Thoracic aorta (tissue), 2 donors: ENCODE measurements around the gene LACTB. TPM values are rescaled to one million over a fixed set of nuclear protein-coding genes. Genes with fewer than 3 reads are reported as not detected.

Experiments
- ATAC-seq: fragments of 150-250 bp; one replicate; pipeline ENCODE4 v1.8.0; 2017; ENCODE audit warnings: low read depth; ENCODE audit not compliant: insufficient number of reproducible peaks, low FRiP score
- DNase-seq: peaks from one replicate; pipeline ENCODE4 v3.0.0-alpha.2; 2020; ENCODE audit warnings: low spot score
- H3K27ac ChIP-seq, 2 donors: fragments of 200-600 bp; sonication (generic); 1 replicate in 1 of 2; 2 replicates in 1 of 2; pipeline ENCODE4 v1.5.1; 2016; ENCODE audit warnings: mild to moderate bottlenecking in 2 of 2, moderate library complexity in 2 of 2
- H3K27me3 ChIP-seq: fragments of 200-600 bp; sonication (generic); replicated peaks from 2 replicates; pipeline ENCODE4 v1.6.0; 2016; ENCODE audit warnings: mild to moderate bottlenecking; ENCODE audit not compliant: insufficient read depth
- H3K36me3 ChIP-seq: fragments of 200-600 bp; sonication (generic); one replicate; pipeline ENCODE4 v1.5.1; 2016
- H3K4me1 ChIP-seq, 2 donors: fragments of 200-600 bp; sonication (generic); 1 replicate in 1 of 2; 2 replicates in 1 of 2; pipeline versions ENCODE4 v1.5.1 to v1.6.0; 2016; ENCODE audit warnings: low read depth in 2 of 2, mild to moderate bottlenecking in 1 of 2; ENCODE audit not compliant: control insufficient read depth in 1 of 2
- H3K4me3 ChIP-seq: fragments of 200-600 bp; sonication (generic); 2 replicates; pipeline ENCODE4 v1.5.1; 2016; ENCODE audit warnings: mild to moderate bottlenecking
- H3K9me3 ChIP-seq: fragments of 200-600 bp; sonication (generic); 2 replicates; pipeline ENCODE4 v1.5.1; 2016
- total RNA-seq, 2 donors: library from RNA; depleted of rRNA; stranded (reverse); fragments of >200 nt; gene quantifications; one replicate each; pipeline versions ENCODE4 v1.1.0 to v1.2.3, GENCODE V29; 2016
- TF ChIP-seq, protein P1 (sequence below): fragments of 200-600 bp; sonication (generic); IDR thresholded peaks from one replicate; pipeline ENCODE4 v1.5.1; 2019; ENCODE audit warnings: antibody characterized with exemption

Gene LACTB
- total RNA-seq, 2 donors from 2014 or later, result 11.6 to 22.4 TPM

GRCh38 chr15:63114465-63114864 lies 7.2 kb upstream of the LACTB start:
- no peak for DNase-seq
- ATAC-seq, result no peak
- TF ChIP-seq, protein P1, sequence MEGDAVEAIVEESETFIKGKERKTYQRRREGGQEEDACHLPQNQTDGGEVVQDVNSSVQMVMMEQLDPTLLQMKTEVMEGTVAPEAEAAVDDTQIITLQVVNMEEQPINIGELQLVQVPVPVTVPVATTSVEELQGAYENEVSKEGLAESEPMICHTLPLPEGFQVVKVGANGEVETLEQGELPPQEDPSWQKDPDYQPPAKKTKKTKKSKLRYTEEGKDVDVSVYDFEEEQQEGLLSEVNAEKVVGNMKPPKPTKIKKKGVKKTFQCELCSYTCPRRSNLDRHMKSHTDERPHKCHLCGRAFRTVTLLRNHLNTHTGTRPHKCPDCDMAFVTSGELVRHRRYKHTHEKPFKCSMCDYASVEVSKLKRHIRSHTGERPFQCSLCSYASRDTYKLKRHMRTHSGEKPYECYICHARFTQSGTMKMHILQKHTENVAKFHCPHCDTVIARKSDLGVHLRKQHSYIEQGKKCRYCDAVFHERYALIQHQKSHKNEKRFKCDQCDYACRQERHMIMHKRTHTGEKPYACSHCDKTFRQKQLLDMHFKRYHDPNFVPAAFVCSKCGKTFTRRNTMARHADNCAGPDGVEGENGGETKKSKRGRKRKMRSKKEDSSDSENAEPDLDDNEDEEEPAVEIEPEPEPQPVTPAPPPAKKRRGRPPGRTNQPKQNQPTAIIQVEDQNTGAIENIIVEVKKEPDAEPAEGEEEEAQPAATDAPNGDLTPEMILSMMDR, result no peak
- no peaks in the 10 kb centered on the region for H3K9me3 ChIP-seq
- peaks cover 4 to 12% of the 10 kb centered on the region in 2 donors for H3K4me1 ChIP-seq
- no peaks in the 10 kb centered on the region for H3K36me3 ChIP-seq
- H3K4me3 ChIP-seq, result no peak overlapping the region
- H3K27ac ChIP-seq, result no peak overlapping the region
- no peaks in the 10 kb centered on the region for H3K27me3 ChIP-seq

DNA sequence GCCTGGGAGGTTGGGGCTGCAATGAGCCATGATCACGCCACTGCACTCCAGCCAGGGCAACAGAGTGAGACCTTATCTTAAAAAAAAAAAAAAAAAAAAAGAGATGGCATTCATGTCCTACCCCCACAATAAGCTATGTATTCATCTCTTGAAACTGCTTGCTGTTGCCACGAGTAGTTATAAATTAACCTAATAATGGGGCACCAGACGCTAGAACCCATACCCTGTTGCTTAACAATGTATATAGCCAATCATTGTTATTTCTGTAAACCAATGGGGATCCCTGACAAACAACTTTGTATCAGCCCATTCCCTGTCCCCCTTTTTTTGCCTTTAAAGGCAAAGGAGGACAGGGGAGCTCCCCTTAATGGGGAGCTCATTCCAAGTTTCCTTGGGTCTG lies 2.8 kb upstream of the LACTB start:
- Histone ChIP-seq H3K27ac (no peak overlapping the region), H3K4me1 (peaks cover 4% of the 10 kb centered on the region in 2 donors), H3K4me3 (no peak overlapping the region), H3K36me3 (no peaks in the 10 kb centered on the region), H3K9me3 (no peaks in the 10 kb centered on the region), H3K27me3 (no peaks in the 10 kb centered on the region)
- ATAC-seq (no peak), DNase-seq (no peak)
- TF ChIP-seq, protein P1, result no peak

- Histone ChIP-seq H3K4me1 (peaks cover 4% of the 10 kb centered on the region in 2 donors), H3K27ac (peak overlapping the region; percentile 80 to 82), H3K27me3 (no peaks in the 10 kb centered on the region), H3K36me3 (peaks cover under 1% of the 10 kb centered on the region), H3K4me3 (peak overlapping the region; percentile 83), H3K9me3 (no peaks in the 10 kb centered on the region)
- peak; percentile 18 for DNase-seq
- TF ChIP-seq, protein P1, result peak; percentile 24
- peak; percentile 92 for ATAC-seq
These were observed 578 bp downstream of the LACTB start for GRCh38 chr15:63122002-63122875.

DNA sequence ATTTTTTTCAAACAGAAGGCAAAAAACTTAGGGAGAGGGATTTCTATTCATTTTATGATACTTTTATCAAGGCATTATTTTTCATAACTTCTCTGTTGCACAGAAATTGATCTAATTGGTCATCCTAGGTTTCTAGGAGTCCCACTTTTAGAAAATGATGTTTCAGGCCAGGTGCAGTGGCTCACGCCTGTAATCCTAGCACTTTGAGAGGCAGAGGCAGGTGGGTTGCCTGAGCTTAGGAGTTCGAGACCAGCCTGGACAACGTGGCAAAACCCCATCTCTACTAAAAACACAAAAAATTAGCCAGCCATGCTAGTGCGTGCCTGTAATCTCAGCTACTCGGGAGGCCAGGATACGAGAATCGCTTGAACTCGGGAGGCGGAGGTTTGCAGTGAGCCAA lies 2.8 kb downstream of the LACTB start:
- TF ChIP-seq, protein P1, result no peak
- Histone ChIP-seq H3K4me1 (peaks cover 4% of the 10 kb centered on the region in 2 donors), H3K4me3 (no peak overlapping the region), H3K27ac (no peak overlapping the region), H3K27me3 (no peaks in the 10 kb centered on the region), H3K36me3 (peaks cover 5% of the 10 kb centered on the region), H3K9me3 (no peaks in the 10 kb centered on the region)
- ATAC-seq (no peak), DNase-seq (no peak)

GRCh38 chr15:63126726-63127125 lies 5.1 kb downstream of the LACTB start:
- peaks cover 12% of the 10 kb centered on the region for H3K36me3 ChIP-seq
- H3K27ac ChIP-seq, result no peak overlapping the region
- H3K9me3 ChIP-seq, result no peaks in the 10 kb centered on the region
- no peak for ATAC-seq
- peaks cover 0 to 4% of the 10 kb centered on the region in 2 donors for H3K4me1 ChIP-seq
- TF ChIP-seq, protein P1, result no peak
- no peaks in the 10 kb centered on the region for H3K27me3 ChIP-seq
- no peak for DNase-seq
- no peak overlapping the region for H3K4me3 ChIP-seq
